GM12878 (cell line): ENCODE measurements around the gene TSHZ1. TPM values are rescaled to one million over a fixed set of nuclear protein-coding genes. Genes with fewer than 3 reads are reported as not detected.

Source experiments
- ATAC-seq: fragments of 200-7000 bp; cut with Tn5 transposase; 3 replicates; pipeline ENCODE4 v1.9.1; 2020; ENCODE audit warnings: mild to moderate bottlenecking, moderate library complexity
- BruUV-seq: library from RNA; stranded (reverse); fragments of 400-500 nt; replicated peaks from 2 replicates; lab custom pipeline; 2021; lab: Mats Ljungman, UMichigan
- CTCF ChIA-PET: fragments of 300-600 bp; sonication (Branson Sonifier 250); formaldehyde crosslinking; extraction: SDS; loops from one replicate; lab custom pipeline; 2021; ENCODE audit warnings: inconsistent platforms; lab: Yijun Ruan, JAX
- POLR2A ChIA-PET: fragments of 350-600 bp; formaldehyde crosslinking; extraction: SDS; loops from one replicate; lab custom pipeline; 2021; ENCODE audit warnings: inconsistent platforms; lab: Charles Lee
- RAD21 ChIA-PET: fragments of 300-600 bp; sonication (Branson Sonifier 250); formaldehyde crosslinking; loops from one replicate; lab custom pipeline; 2023; ENCODE audit warnings: antibody characterized with exemption; ENCODE audit not compliant: unreplicated experiment; lab: Charles Lee
- SMC1A ChIA-PET: fragments of 300-600 bp; sonication (Branson Sonifier 250); formaldehyde crosslinking; loops from one replicate; lab custom pipeline; 2023; ENCODE audit not compliant: unreplicated experiment, uncharacterized antibody; lab: Charles Lee
- DNase-seq: peaks from one replicate; pipeline ENCODE4 v3.0.0-alpha.2; 2011; ENCODE audit warnings: low read depth, low spot score
- FAIRE-seq: peaks from 3 replicates; lab custom pipeline; 2011; peaks lifted over from hg19 to GRCh38; lab: Jason Lieb, UNC
- H2AFZ ChIP-seq: 2 replicates; pipeline ENCODE4 v1.6.0; 2011; ENCODE audit warnings: low read depth, low read length, control low read depth; ENCODE audit not compliant: control insufficient read depth
- H3K27ac ChIP-seq: 2 replicates; pipeline ENCODE4 v1.5.1; 2011; ENCODE audit warnings: control low read depth; ENCODE audit not compliant: control insufficient read depth, insufficient read depth
- H3K27me3 ChIP-seq, 2 experiments: replicated peaks in 1 of 2; 2 replicates each; pipeline versions ENCODE4 v1.6.0 to v1.6.1; 2011; ENCODE audit warnings: low read length in 1 of 2; ENCODE audit not compliant: control insufficient read depth in 2 of 2, insufficient read depth in 2 of 2
- H3K36me3 ChIP-seq, 2 experiments: 2 replicates each; pipeline ENCODE4 v1.5.1; 2011; ENCODE audit warnings: low read length in 1 of 2; ENCODE audit not compliant: control insufficient read depth in 2 of 2, insufficient read depth in 2 of 2
- H3K4me1 ChIP-seq: 2 replicates; pipeline ENCODE4 v1.6.1; 2011; ENCODE audit warnings: mild to moderate bottlenecking, low read length, moderate library complexity, mixed read lengths; ENCODE audit not compliant: control insufficient read depth, insufficient read depth
- H3K4me2 ChIP-seq: 2 replicates; pipeline ENCODE4 v1.6.0; 2011; ENCODE audit warnings: control low read depth; ENCODE audit not compliant: control insufficient read depth, insufficient read depth
- H3K4me3 ChIP-seq: fragments of 200-600 bp; sonication (generic); 2 replicates; pipeline ENCODE4 v1.5.1; 2016
- H3K79me2 ChIP-seq: 2 replicates; pipeline ENCODE4 v1.6.0; 2011; ENCODE audit warnings: low read length; ENCODE audit not compliant: control insufficient read depth, insufficient read depth
- H3K9ac ChIP-seq: 2 replicates; pipeline ENCODE4 v1.8.0; 2011; ENCODE audit warnings: low read length, control low read depth, mixed read lengths; ENCODE audit not compliant: control insufficient read depth, insufficient read depth
- H3K9me3 ChIP-seq: replicated peaks from 3 replicates; pipeline ENCODE4 v1.5.1; 2011; ENCODE audit warnings: mild to moderate bottlenecking, low read length; ENCODE audit not compliant: control insufficient read depth, insufficient read depth
- H4K20me1 ChIP-seq: 2 replicates; pipeline ENCODE4 v1.6.0; 2011; ENCODE audit not compliant: control insufficient read depth, insufficient read depth
- ASH2L ChIP-seq: fragments of 300-600, 200-600 bp; sonication (generic); IDR thresholded peaks from 2 replicates; pipeline ENCODE4 v1.6.1; 2017; ENCODE audit warnings: low read depth, mild to moderate bottlenecking, borderline replicate concordance
- IRF4 ChIP-seq: IDR thresholded peaks from 2 replicates; pipeline ENCODE4 v1.6.1; 2011; ENCODE audit warnings: low read depth, low read length
- MTA3 ChIP-seq: IDR thresholded peaks from 2 replicates; pipeline ENCODE4 v1.6.1; 2012; ENCODE audit warnings: low read length, inconsistent platforms, borderline replicate concordance
- YBX1 ChIP-seq: fragments of 450-650 bp; IDR thresholded peaks from 2 replicates; pipeline ENCODE4 v1.6.1; 2016; ENCODE audit warnings: antibody characterized with exemption
- ZNF622 ChIP-seq: fragments of 450-650 bp; IDR thresholded peaks from 2 replicates; pipeline ENCODE4 v1.6.1; 2017; ENCODE audit warnings: mild to moderate bottlenecking, inconsistent platforms
- WGBS: methylation state at CpG from one replicate; pipeline ENCODE4 v1.1.6; 2016; ENCODE audit warnings: low lambda C conversion rate; ENCODE audit not compliant: insufficient replicate concordance, insufficient coverage; ENCODE audit errors: missing lambda C conversion rate; 5-methylcytosine and 5-hydroxymethylcytosine counted together
- in situ Hi-C: fragments of 300-500 bp; cut with MboI; formaldehyde crosslinking; loops from 9 replicates; pipeline ENCODE4 v1.14.3; 2018; ENCODE audit warnings: mixed read lengths
- intact Hi-C: fragments of 100-400 bp; cut with micrococcal nuclease; formaldehyde crosslinking; loops from one replicate; pipeline ENCODE4 v1.14.2; 2022; ENCODE audit not compliant: unreplicated experiment
- polyA plus RNA-seq, 11 experiments: library from polyadenylated mRNA; depleted of rRNA in 4 of 11; unstranded in 6 of 11; stranded (reverse) in 5 of 11; fragments of >200 nt; fragmentation: Nextera tagmentation in 4 of 11; fragmentation: Illumina TruSeq in 1 of 11; extraction: Ambion mirVana in 4 of 11; extraction: Trizol in 1 of 11; gene quantifications; 1 replicate in 1 of 11; 2 replicates in 10 of 11; pipeline versions ENCODE4 v1.2.1 to v1.2.3, GENCODE V29; 2011 to 2016; ENCODE audit warnings: inconsistent platforms in 2 of 11, missing spikeins in 2 of 11, low read depth in 1 of 11
- total RNA-seq, 4 experiments: library from RNA; depleted of rRNA in 3 of 4; stranded (reverse); fragments of >200 nt in 3 of 4; fragmentation: Illumina TruSeq in 1 of 4; extraction: Trizol in 1 of 4; gene quantifications; 2 replicates each; pipeline versions ENCODE4 v1.2.1 to v1.2.3, GENCODE V29; 2013 to 2021
- TF ChIP-seq, protein P1 (sequence below): fragments of 450-650 bp; IDR thresholded peaks from 2 replicates; pipeline ENCODE4 v1.6.1; 2016; ENCODE audit warnings: mild to moderate bottlenecking
- TF ChIP-seq, protein P2 (sequence below): IDR thresholded peaks from 2 replicates; pipeline ENCODE4 v1.6.1; 2011; ENCODE audit warnings: low read depth, mild to moderate bottlenecking, low read length, moderate library complexity, borderline replicate concordance; ENCODE audit errors: extremely low read depth

Gene TSHZ1
- total and polyA plus RNA-seq, 10 of the 15 experiments (the other 5 are each of a cell fraction or from before 2014, with no cell fraction given) = 2.2 to 15.2 (median 5.1) TPM

DNA sequence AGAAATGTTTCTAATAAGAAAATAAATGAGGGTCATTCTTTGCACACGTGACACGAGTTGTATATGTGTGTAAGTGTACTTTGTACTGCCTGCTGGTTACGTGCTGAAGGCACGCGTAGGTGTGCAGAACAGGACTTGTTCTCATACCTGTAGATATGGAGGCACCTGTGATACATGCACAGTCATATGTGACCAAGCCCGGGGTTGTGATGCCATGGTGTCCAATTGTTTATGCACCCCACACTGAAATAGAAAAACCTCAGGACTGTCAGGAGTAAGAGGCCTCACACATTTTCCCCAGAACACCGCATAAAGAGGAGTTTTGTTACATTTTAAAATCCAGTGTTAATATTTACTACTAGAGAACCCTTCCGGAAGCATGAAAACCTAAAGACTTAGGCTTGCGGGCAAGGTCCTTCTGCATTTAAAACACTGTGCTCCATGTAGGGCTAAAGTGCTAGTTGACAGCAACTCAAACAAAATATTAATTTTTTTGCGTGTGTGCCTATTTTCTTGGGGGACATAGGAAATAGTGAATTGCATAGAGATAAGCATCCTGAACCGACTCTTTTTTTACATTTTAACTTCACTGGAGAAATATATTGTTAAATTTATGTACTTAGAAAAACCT lies 9.3 kb downstream of the TSHZ1 start:
- 92% methylated on average over 11 of the region's 11 CpGs for WGBS
- intact Hi-C loops = loop anchor here (5.0 kb wide), 1 partner anchor 42 kb away; no protein-coding TSS in a partner anchor
- CTCF ChIA-PET = no interaction called here

More for the DNA sequence above, 9.3 kb downstream of the TSHZ1 start:
- H4K20me1 ChIP-seq = no peaks in the 10 kb centered on the region
- no peak overlapping the region for H3K9ac ChIP-seq
- in situ Hi-C loops = loop anchor here (25.0 kb wide), 1 partner anchor 1892 kb away; no protein-coding TSS in a partner anchor
- H3K4me1 ChIP-seq = 0 out of 2 replicates have a peak, but pooled peaks cover 4% of the 10 kb centered on the region
- ChIA-PET POLR2A (interaction anchor here (0.6 kb wide), 1 partner anchor 22 kb away, joined by 3 read pairs; no protein-coding TSS in a partner anchor), RAD21 (no interaction called here), SMC1A (no interaction called here)
- no peaks in the 10 kb centered on the region for H3K36me3 ChIP-seq
- H3K4me2 ChIP-seq = no peak overlapping the region
- no peaks in the 10 kb centered on the region for H3K27me3 ChIP-seq
- FAIRE-seq (no peak), DNase-seq (no peak), ATAC-seq (no peak)
- no peak overlapping the region for H3K4me3 ChIP-seq
- TF ChIP-seq, protein P1, sequence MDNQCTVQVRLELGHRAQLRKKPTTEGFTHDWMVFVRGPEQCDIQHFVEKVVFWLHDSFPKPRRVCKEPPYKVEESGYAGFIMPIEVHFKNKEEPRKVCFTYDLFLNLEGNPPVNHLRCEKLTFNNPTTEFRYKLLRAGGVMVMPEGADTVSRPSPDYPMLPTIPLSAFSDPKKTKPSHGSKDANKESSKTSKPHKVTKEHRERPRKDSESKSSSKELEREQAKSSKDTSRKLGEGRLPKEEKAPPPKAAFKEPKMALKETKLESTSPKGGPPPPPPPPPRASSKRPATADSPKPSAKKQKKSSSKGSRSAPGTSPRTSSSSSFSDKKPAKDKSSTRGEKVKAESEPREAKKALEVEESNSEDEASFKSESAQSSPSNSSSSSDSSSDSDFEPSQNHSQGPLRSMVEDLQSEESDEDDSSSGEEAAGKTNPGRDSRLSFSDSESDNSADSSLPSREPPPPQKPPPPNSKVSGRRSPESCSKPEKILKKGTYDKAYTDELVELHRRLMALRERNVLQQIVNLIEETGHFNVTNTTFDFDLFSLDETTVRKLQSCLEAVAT = no peak
- TF ChIP-seq ASH2L = no peak
- no peak for TF ChIP-seq IRF4
- TF ChIP-seq YBX1 = no peak
- no peak for TF ChIP-seq ZNF622
- TF ChIP-seq, protein P2, sequence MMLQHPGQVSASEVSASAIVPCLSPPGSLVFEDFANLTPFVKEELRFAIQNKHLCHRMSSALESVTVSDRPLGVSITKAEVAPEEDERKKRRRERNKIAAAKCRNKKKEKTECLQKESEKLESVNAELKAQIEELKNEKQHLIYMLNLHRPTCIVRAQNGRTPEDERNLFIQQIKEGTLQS = no peak
- no peak for TF ChIP-seq MTA3
- peaks cover 10% of the 10 kb centered on the region for H3K79me2 ChIP-seq
- H3K9me3 ChIP-seq = no peaks in the 10 kb centered on the region
- no peak overlapping the region for H2AFZ ChIP-seq
- BruUV-seq = no TSS peak
- H3K27ac ChIP-seq = no peak overlapping the region
